ENCODE results near the gene GALNT6. TPM values are rescaled to one million over a fixed set of nuclear protein-coding genes. Genes with fewer than 3 reads are reported as not detected.

GALNT6 gene
- total and polyA plus RNA-seq, 7 experiments from 2014 or later, result 2.5 to 19.5 (median 13.4) TPM

- H3K27ac Mint-ChIP-seq, result peak overlapping the region in 1 of 9 donors; percentile 8
- POLR2A ChIA-PET, result interaction anchor here (0.8 to 1.5 kb wide), 3 partner anchors 10 to 16 kb away, joined by 3 to 5 read pairs (median 3); no protein-coding TSS in a partner anchor
- peaks cover 32 to 69% (median 61%) of the 10 kb centered on the region in 7 donors for H3K4me1 Mint-ChIP-seq
- DNase-seq, result no peak
- CTCF ChIA-PET, result interaction anchor here (1.1 kb wide), 1 partner anchor 21 kb away, joined by 4 read pairs; no protein-coding TSS in a partner anchor
- peaks cover 0 to 3% (median 0%) of the 10 kb centered on the region in 11 donors for H3K9me3 Mint-ChIP-seq
- peaks cover 5 to 46% (median 28%) of the 10 kb centered on the region in 5 donors for H3K36me3 Mint-ChIP-seq
- H3K4me3 ChIP-seq (ENCODE audit: low read length), result no peak overlapping the region
- peaks cover 16 to 25% of the 10 kb centered on the region in 2 donors for H3K4me1 ChIP-seq (ENCODE audit: control insufficient read depth in 2 of 2, insufficient read depth in 2 of 2, low read length in 2 of 2)
- H3K36me3 ChIP-seq (ENCODE audit: control insufficient read depth in 2 of 3, insufficient read depth in 3 of 3, low read length in 3 of 3), result peaks cover 0 to 25% (median 8%) of the 10 kb centered on the region in 3 experiments
- no peak for ATAC-seq
- intact Hi-C loops (cut with micrococcal nuclease), result no loop called here
- H3K27ac ChIP-seq (ENCODE audit: low read depth, low read length), result no peak overlapping the region
- no peaks in the 10 kb centered on the region for H3K9me3 ChIP-seq (ENCODE audit: control insufficient read depth in 2 of 3, low read length in 3 of 3)
- peaks cover 0 to 5% (median 0%) of the 10 kb centered on the region in 5 donors for H3K27me3 Mint-ChIP-seq
- no peak overlapping the region for H3K4me3 Mint-ChIP-seq
- H3K27me3 ChIP-seq (ENCODE audit: control insufficient read depth in 2 of 2, insufficient read depth in 2 of 2, low read length in 2 of 2), result no peaks in the 10 kb centered on the region
Observed at GRCh38 chr12:51373187-51373586, 18.0 kb downstream of the GALNT6 start.

DNA sequence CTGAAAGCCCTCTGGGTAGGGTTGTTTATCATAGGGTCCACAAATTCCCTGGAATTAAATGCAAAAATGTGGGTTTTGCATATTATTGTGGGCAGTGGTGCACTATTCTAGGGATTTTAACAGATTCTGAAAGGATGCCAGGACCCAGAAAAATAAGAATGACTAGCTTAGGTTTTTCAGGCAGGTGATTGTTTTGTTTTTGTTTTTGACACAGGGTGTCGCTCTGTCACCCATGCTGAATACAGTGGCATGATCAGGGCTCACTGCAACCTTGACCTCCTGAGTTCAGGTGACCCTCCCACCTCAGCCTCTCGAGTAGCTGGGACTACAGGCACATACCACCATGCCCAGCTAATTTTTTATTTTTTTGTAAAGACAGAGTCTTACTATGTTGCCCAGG is 19.2 kb downstream of the GALNT6 start:
- H3K27me3 ChIP-seq (ENCODE audit: control insufficient read depth in 2 of 2, insufficient read depth in 2 of 2, low read length in 2 of 2), result no peaks in the 10 kb centered on the region
- Mint-ChIP-seq H3K4me3 (no peak overlapping the region), H3K4me1 (peaks cover 38 to 71% (median 64%) of the 10 kb centered on the region in 7 donors), H3K27me3 (peaks cover 0 to 5% (median 0%) of the 10 kb centered on the region in 5 donors), H3K9me3 (peaks cover 0 to 3% (median 0%) of the 10 kb centered on the region in 11 donors), H3K27ac (peak overlapping the region in 3 of 9 donors; percentile 14 to 91 (median 79)), H3K36me3 (peaks cover 0 to 38% (median 20%) of the 10 kb centered on the region in 5 donors)
- peaks cover 0 to 13% (median 8%) of the 10 kb centered on the region in 3 experiments for H3K36me3 ChIP-seq (ENCODE audit: control insufficient read depth in 2 of 3, insufficient read depth in 3 of 3, low read length in 3 of 3)
- intact Hi-C loops (cut with micrococcal nuclease), result no loop called here
- no peaks in the 10 kb centered on the region for H3K9me3 ChIP-seq (ENCODE audit: control insufficient read depth in 2 of 3, low read length in 3 of 3)
- H3K4me3 ChIP-seq (ENCODE audit: low read length), result no peak overlapping the region
- no peak for DNase-seq
- POLR2A ChIA-PET, result interaction anchor here (0.6 to 0.9 kb wide), 2 partner anchors 8 to 155 kb away, joined by 3 read pairs; no protein-coding TSS in a partner anchor
- no peak for ATAC-seq
- H3K27ac ChIP-seq (ENCODE audit: low read depth, low read length), result no peak overlapping the region
- CTCF ChIA-PET, result no interaction called here
- H3K4me1 ChIP-seq (ENCODE audit: control insufficient read depth in 2 of 2, insufficient read depth in 2 of 2, low read length in 2 of 2), result peaks cover 24 to 35% of the 10 kb centered on the region in 2 donors

GRCh38 chr12:51371295-51371953 is 19.8 kb downstream of the GALNT6 start:
- ChIA-PET POLR2A (interaction anchor here (0.6 to 0.9 kb wide), 3 partner anchors 9 to 692 kb away, joined by 3 read pairs; no protein-coding TSS in a partner anchor), CTCF (no interaction called here)
- DNase-seq (no peak), ATAC-seq (no peak)
- Histone ChIP-seq H3K36me3 (ENCODE audit: control insufficient read depth in 2 of 3, insufficient read depth in 3 of 3, low read length in 3 of 3) (peaks cover 0 to 10% (median 8%) of the 10 kb centered on the region in 3 experiments), H3K4me1 (ENCODE audit: control insufficient read depth in 2 of 2, insufficient read depth in 2 of 2, low read length in 2 of 2) (peaks cover 24 to 35% of the 10 kb centered on the region in 2 donors), H3K27me3 (ENCODE audit: control insufficient read depth in 2 of 2, insufficient read depth in 2 of 2, low read length in 2 of 2) (no peaks in the 10 kb centered on the region), H3K9me3 (ENCODE audit: control insufficient read depth in 2 of 3, low read length in 3 of 3) (no peaks in the 10 kb centered on the region), H3K27ac (ENCODE audit: low read depth, low read length) (no peak overlapping the region), H3K4me3 (ENCODE audit: low read length) (no peak overlapping the region)
- H3K27me3 Mint-ChIP-seq, result peaks cover 0 to 5% (median 0%) of the 10 kb centered on the region in 5 donors
- H3K4me3 Mint-ChIP-seq, result peak overlapping the region in 5 of 10 donors; percentile 1 to 53 (median 17)
- H3K36me3 Mint-ChIP-seq, result peaks cover 0 to 33% (median 20%) of the 10 kb centered on the region in 5 donors
- intact Hi-C loops (cut with micrococcal nuclease), result no loop called here
- H3K27ac Mint-ChIP-seq, result peak overlapping the region in 6 of 9 donors; percentile 13 to 91 (median 76)
- H3K4me1 Mint-ChIP-seq, result peaks cover 38 to 77% (median 64%) of the 10 kb centered on the region in 7 donors
- H3K9me3 Mint-ChIP-seq, result peaks cover 0 to 3% (median 0%) of the 10 kb centered on the region in 11 donors

- ChIA-PET POLR2A (interaction anchor here (0.6 kb wide), 1 partner anchor 693 kb away, joined by 3 read pairs; no protein-coding TSS in a partner anchor), CTCF (no interaction called here)
- Mint-ChIP-seq H3K9me3 (peaks cover 0 to 3% (median 0%) of the 10 kb centered on the region in 11 donors), H3K36me3 (peaks cover 0 to 33% (median 20%) of the 10 kb centered on the region in 5 donors), H3K4me1 (peaks cover 38 to 81% (median 65%) of the 10 kb centered on the region in 7 donors), H3K27me3 (peaks cover 0 to 5% (median 0%) of the 10 kb centered on the region in 5 donors), H3K4me3 (peak overlapping the region in 2 of 10 donors; percentile 4 to 85), H3K27ac (peak overlapping the region in 5 of 9 donors; percentile 41 to 96 (median 93))
- DNase-seq (no peak), ATAC-seq (no peak)
- Histone ChIP-seq H3K36me3 (ENCODE audit: control insufficient read depth in 2 of 3, insufficient read depth in 3 of 3, low read length in 3 of 3) (peaks cover 0 to 10% (median 8%) of the 10 kb centered on the region in 3 experiments), H3K9me3 (ENCODE audit: control insufficient read depth in 2 of 3, low read length in 3 of 3) (no peaks in the 10 kb centered on the region), H3K4me3 (ENCODE audit: low read length) (no peak overlapping the region), H3K27ac (ENCODE audit: low read depth, low read length) (no peak overlapping the region), H3K4me1 (ENCODE audit: control insufficient read depth in 2 of 2, insufficient read depth in 2 of 2, low read length in 2 of 2) (peaks cover 24 to 35% of the 10 kb centered on the region in 2 donors), H3K27me3 (ENCODE audit: control insufficient read depth in 2 of 2, insufficient read depth in 2 of 2, low read length in 2 of 2) (no peaks in the 10 kb centered on the region)
- intact Hi-C loops (cut with micrococcal nuclease), result no loop called here
Observed at GRCh38 chr12:51370667-51371066, 20.5 kb downstream of the GALNT6 start.

GRCh38 chr12:51369581-51369980 is 21.6 kb downstream of the GALNT6 start:
- ChIA-PET POLR2A (interaction anchor here (1.0 to 3.0 kb wide), 10 partner anchors 14 to 151 kb away, joined by 3 to 13 read pairs (median 8); partner anchors contain the start of genes DAZAP2, GALNT6 and POU6F1), CTCF (interaction anchor here (0.9 to 1.8 kb wide), 6 partner anchors 17 to 634 kb away, joined by 3 to 7 read pairs (median 4); partner anchors contain the start of gene GALNT6)
- Histone ChIP-seq H3K4me1 (ENCODE audit: control insufficient read depth in 2 of 2, insufficient read depth in 2 of 2, low read length in 2 of 2) (peaks cover 24 to 35% of the 10 kb centered on the region in 2 donors), H3K36me3 (ENCODE audit: control insufficient read depth in 2 of 3, insufficient read depth in 3 of 3, low read length in 3 of 3) (peaks cover 0 to 8% (median 5%) of the 10 kb centered on the region in 3 experiments), H3K27ac (ENCODE audit: low read depth, low read length) (peak overlapping the region; percentile 73), H3K9me3 (ENCODE audit: control insufficient read depth in 2 of 3, low read length in 3 of 3) (no peaks in the 10 kb centered on the region), H3K4me3 (ENCODE audit: low read length) (peak overlapping the region; percentile 57), H3K27me3 (ENCODE audit: control insufficient read depth in 2 of 2, insufficient read depth in 2 of 2, low read length in 2 of 2) (no peaks in the 10 kb centered on the region)
- ATAC-seq, result no peak
- DNase-seq, result peak in 1 of 9 donors; percentile 30
- H3K4me1 Mint-ChIP-seq, result peaks cover 38 to 73% (median 58%) of the 10 kb centered on the region in 7 donors
- peak overlapping the region; percentile 62 to 89 (median 80) for H3K4me3 Mint-ChIP-seq
- peaks cover 0 to 3% (median 0%) of the 10 kb centered on the region in 11 donors for H3K9me3 Mint-ChIP-seq
- peaks cover 0 to 25% (median 12%) of the 10 kb centered on the region in 5 donors for H3K36me3 Mint-ChIP-seq
- H3K27me3 Mint-ChIP-seq, result peaks cover 0 to 5% (median 0%) of the 10 kb centered on the region in 5 donors
- intact Hi-C loops (cut with micrococcal nuclease), result loop anchor here (1.0 to 2.0 kb wide), 6 partner anchors 22 to 321 kb away; partner anchors contain the start of genes GALNT6 (in 2 of the 2), LETMD1 (in 1 of the 2), SLC4A8 (in 1 of the 2) and TFCP2 (in 1 of the 2)
- peak overlapping the region; percentile 6 to 96 (median 91) for H3K27ac Mint-ChIP-seq

Measured in naive thymus-derived CD4-positive, alpha-beta T cell (primary cell).